ENCODE measurements around the gene TUBGCP6.
"Not testable (repeated sequence)": the region's sequence is repeated elsewhere in the genome, so short reads cannot be mapped to it uniquely, and the experiment has no call there.

The TUBGCP6 gene

GRCh38 chr22:50211147-50211546 is 33.7 kb downstream of the TUBGCP6 start:
- TF ChIP-seq ZNF274 (IDR thresholded peaks at IDR 0.05; ENCODE audit: low read depth, low read length) = no peak
- H3K4me3 ChIP-seq (ENCODE audit: low read length) = no peak overlapping the region

DNA sequence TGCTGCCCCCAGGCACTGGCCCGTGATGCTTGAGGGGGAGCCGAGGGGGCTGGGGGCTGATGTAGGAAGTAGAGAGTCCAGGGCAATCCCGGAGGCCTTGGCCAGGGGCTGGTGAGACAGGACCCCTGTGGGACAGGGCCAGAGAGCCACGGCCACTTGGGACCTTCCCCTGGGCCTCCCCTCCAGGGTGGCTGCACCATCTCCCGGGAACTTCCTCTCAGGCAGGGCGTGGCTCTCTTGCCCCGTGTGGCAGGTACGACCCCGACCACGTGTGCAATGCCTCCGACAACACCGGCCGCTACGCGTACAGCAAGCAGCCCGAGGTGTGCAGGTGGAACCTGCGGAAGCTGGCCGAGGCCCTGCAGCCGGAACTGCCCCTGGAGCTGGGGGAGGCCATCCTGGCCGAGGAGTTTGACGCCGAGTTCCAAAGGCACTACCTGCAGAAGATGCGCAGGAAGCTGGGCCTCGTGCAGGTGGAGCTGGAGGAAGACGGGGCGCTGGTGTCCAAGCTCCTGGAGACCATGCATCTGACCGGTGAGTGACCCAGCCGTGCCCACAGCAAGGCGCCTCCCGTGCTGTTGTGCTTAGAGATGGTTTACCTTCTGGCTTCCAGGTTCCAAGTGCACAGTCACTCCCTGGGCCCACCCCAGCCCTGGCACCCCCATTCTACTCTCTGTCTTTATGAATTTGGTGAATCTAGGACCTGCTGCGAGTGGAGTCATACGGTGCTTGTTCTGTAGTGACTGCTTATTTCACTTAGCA is 34.3 kb downstream of the TUBGCP6 start:
- no peak overlapping the region for H3K4me3 ChIP-seq (ENCODE audit: low read length)
- TF ChIP-seq ZNF274 (IDR thresholded peaks at IDR 0.05; ENCODE audit: low read depth, low read length) = no peak

DNA sequence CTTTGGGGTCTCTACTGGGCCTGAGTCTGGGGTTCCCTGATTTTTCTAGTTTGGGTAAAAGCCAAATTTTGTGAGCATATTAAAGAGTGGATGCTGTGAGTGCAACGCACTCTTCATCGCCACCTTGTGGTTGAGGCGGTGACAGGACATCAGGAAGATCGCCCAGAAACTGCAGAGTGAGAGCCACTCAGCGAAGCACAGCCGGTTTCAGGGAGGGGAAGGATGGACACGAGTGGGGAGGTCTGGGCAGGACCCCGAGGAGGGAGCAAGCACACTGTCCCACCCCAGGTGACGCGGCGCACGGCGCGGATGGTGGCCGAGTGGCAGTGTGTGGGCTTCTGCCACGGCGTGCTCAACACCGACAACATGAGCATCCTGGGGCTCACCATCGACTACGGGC is 34.9 kb downstream of the TUBGCP6 start:
- no peak overlapping the region for H3K4me3 ChIP-seq (ENCODE audit: low read length)
- no peak for TF ChIP-seq ZNF274 (IDR thresholded peaks at IDR 0.05; ENCODE audit: low read depth, low read length)

- TF ChIP-seq ZNF274 (IDR thresholded peaks at IDR 0.05; ENCODE audit: low read depth, low read length) = no peak
- H3K4me3 ChIP-seq (ENCODE audit: low read length) = no peak overlapping the region
Measured at GRCh38 chr22:50208939-50209892, 35.6 kb downstream of the TUBGCP6 start.

DNA sequence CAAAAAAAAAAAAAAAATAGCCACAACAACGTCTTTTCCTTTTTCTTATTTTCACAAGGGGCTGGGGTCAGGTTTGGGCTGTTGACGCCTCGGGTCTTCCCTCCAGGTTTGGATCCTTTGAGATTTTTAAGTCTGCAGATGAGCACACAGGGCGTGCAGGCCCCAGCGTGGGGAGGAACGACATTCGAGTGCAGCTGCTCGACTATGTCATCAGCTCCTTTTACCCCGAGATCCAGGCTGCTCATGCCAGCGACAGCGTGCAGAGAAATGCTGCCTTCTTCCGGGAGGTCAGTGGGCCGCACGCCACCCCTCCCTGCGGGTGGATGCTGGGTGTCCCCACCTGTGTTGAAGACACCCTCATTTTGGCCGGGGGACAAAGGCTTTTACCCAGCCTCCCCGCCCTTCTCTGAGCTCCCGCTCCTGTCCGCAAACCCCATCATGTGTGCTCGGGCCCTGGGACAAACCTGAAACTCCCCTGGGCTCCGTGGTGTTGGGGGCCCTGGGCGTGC is 36.3 kb downstream of the TUBGCP6 start:
- TF ChIP-seq ZNF274 (IDR thresholded peaks at IDR 0.05; ENCODE audit: low read depth, low read length) = no peak

DNA sequence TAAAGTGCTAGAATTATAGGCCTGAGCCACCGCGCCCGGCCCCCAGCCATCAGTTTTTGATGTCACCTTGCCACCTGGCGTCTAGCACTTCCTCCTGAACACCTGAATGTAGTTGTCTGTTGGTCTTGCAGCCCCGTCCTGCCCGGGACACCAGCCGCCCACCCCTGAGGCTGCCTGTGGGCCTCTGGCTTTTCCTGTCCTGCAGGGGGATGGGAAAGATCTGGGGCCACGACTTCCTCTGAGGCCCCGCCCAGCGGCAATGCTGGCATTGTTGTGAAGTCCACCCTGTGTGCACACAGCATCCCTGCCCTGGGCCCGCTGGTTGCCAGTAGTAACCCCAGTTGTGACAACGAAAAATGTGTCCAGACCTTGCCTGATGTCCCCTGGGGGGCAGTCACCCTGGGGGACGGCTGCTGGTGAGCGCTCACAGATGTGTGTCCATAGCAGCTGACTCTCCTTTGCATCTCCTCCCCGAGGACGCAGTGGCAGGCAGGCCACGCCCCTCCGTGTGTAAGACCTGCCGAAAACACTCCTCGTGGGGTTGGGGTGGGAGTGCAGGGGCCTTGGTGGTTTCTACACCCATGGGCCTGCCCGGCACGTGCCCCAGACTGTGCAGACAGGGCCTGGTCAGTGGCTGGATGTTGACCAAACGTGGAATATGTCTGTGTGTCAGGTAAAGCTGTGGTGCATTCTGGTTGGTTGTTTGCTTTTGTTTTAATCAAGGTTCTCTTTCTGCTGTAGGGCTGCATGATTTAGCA is 37.3 kb downstream of the TUBGCP6 start:
- no peak overlapping the region for H3K4me3 ChIP-seq (ENCODE audit: low read length)
- no peak for TF ChIP-seq ZNF274 (IDR thresholded peaks at IDR 0.05; ENCODE audit: low read depth, low read length)

More for the DNA sequence above, 36.3 kb downstream of the TUBGCP6 start:
- H3K4me3 ChIP-seq (ENCODE audit: low read length) = no peak overlapping the region

- no peak for TF ChIP-seq ZNF274 (IDR thresholded peaks at IDR 0.05; ENCODE audit: low read depth, low read length)
- no peak overlapping the region for H3K4me3 ChIP-seq (ENCODE audit: low read length)
Measured at GRCh38 chr22:50206599-50206998, 38.2 kb downstream of the TUBGCP6 start.

DNA sequence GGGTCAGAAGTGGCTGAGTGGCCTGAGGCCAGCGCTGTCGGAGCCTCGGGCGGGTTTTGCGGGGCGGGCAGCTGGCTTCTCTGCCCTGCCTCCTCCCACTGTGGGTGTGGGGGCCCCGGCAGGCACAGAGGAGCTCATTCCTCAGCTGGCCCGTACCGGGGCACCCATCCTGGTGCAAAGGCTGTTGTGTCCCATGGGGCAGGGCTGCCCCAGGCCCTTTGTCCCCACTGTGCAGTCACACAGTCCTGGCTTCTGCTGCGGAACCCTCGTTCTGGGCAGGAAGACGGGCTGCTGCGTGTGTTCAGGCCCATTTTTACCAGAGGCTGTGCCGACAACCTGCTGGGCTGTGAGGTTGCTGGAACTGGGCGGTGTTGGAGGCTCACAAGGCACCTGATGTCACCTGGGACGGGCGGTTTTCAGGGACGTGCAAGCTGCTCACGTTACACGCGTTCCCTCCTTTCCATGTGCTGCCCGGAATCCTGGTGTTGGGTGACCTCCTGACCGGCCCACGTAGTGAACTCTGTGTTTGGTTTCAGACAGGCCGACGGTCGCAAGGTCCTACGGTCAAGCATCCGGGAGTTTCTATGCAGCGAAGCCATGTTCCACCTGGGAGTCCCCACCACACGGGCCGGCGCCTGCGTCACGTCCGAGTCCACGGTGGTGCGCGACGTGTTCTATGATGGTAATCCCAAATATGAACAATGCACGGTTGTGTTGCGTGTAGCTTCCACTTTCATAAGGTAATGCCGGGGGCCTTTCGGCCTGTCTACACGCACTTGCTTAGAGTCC is 38.8 kb downstream of the TUBGCP6 start:
- H3K4me3 ChIP-seq (ENCODE audit: low read length) = no peak overlapping the region
- TF ChIP-seq ZNF274 (IDR thresholded peaks at IDR 0.05; ENCODE audit: low read depth, low read length) = no peak

GRCh38 chr22:50204998-50205397 is 39.8 kb downstream of the TUBGCP6 start:
- not testable (repeated sequence) for H3K4me3 ChIP-seq (ENCODE audit: low read length)

GRCh38 chr22:50204571-50204970 is 40.3 kb downstream of the TUBGCP6 start:
- H3K4me3 ChIP-seq (ENCODE audit: low read length) = no peak overlapping the region
- no peak for TF ChIP-seq ZNF274 (IDR thresholded peaks at IDR 0.05; ENCODE audit: low read depth, low read length)

DNA sequence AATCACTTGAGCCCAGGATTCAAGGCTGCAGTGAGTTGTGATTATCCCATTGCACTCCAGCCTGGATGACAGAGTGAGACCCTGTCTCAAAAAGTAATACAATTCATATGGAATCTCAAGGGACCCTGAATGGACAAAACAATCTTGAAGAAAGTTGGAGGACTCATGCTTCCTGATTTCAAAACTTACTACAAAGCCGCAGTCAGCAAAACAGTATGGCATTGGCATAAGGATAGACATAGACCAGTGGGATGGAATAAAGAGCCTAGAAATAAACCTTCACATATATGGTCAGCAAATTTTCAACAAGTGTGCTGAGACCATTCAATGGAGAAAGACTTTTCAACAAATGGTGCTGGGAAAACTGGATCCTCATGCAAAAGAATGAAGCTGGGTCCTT is 41.5 kb downstream of the TUBGCP6 start:
- no peak overlapping the region for H3K4me3 ChIP-seq (ENCODE audit: low read length)
- no peak for TF ChIP-seq ZNF274 (IDR thresholded peaks at IDR 0.05; ENCODE audit: low read depth, low read length)

DNA sequence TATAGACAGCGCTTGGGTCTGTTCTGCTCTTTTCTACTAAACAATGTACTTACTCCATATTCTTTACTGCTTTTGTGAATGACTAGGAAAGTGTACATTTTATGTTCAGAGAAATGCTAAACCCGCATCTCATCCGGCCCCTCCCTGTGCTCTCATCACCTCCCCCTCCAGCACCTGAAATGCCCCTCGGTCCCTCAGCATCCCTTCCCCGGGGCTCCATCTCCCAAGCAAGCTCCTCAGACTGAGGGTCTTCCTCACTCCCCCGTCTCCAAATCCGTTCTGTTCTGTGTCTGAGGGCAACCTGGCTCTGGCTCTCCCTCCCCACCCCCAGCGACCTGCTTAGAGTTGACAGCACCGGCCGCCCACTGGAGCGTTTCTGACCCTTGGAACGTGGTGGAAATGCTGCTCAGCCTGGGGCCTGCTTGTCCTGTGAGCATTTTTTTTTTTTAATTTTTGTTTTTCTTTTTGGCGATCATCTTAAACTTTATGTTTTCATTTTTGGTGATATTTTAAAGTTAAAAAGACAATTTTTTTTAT is 42.6 kb downstream of the TUBGCP6 start:
- no peak for TF ChIP-seq ZNF274 (IDR thresholded peaks at IDR 0.05; ENCODE audit: low read depth, low read length)
- H3K4me3 ChIP-seq (ENCODE audit: low read length) = peak overlapping the region; percentile 61; the same call in 1 of the 2 replicates

Measured in GM08714 (cell line).